ENCODE data around the gene SFT2D3. TPM values are rescaled to one million over a fixed set of nuclear protein-coding genes. Genes with fewer than 3 reads are reported as not detected.

The SFT2D3 gene, protein sequence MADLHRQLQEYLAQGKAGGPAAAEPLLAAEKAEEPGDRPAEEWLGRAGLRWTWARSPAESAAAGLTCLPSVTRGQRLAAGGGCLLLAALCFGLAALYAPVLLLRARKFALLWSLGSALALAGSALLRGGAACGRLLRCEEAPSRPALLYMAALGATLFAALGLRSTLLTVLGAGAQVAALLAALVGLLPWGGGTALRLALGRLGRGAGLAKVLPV
- total RNA-seq = 1 to 10 TPM; 5.1 to 8.8 (median 8.1) TPM
- long read RNA-seq, donor 1, transcript SFT2D3-201 (1 exons, 3,735 nt) = major isoform, 32 of 32 reads
- long read RNA-seq, donor 1, partial matches to known transcripts = 0 of 32 reads
- long read RNA-seq, donor 1, other reads (novel, unspliced or antisense) = 0 of 32 reads
- long read RNA-seq, donor 2 = 0 reads

DNA sequence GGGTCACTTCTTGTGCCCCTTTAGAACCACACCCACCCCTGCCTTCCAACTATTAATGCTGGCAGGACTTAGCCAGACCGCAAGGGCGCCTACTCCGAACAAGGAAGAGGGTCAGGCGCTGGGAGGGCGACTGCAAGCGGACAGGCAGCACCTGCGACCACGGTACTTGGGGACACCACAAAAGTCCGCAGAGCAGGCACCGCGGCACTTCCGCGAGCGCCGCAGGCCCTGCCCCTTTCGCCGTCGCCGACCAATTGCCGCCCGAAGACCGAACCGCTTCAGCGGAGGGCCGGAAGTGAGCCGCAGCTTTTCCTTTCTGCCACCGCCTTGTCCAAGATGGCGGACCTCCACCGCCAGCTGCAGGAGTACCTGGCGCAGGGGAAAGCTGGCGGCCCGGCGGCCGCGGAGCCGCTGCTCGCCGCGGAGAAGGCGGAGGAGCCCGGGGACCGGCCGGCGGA is at the start of gene SFT2D3:
SFT2D3 (plus strand) TSS at position 305 of the 458 bp plus-strand sequence; CDS start at position 337, 32 bp downstream.
- Histone ChIP-seq H3K4me3 (peak within 1 kb of the TSS; percentile 72), H3K9me3 (no peaks in the 10 kb centered on the region), H3K36me3 (ENCODE audit: low read depth) (no peaks in the 10 kb centered on the region), H3K4me1 (ENCODE audit: low read depth) (peaks cover 32% of the 10 kb centered on the region)
- DNase-seq (peak; percentile 91 to 97 (median 95)), ATAC-seq (peak; percentile 87)
- intact Hi-C loops (cut with DNase I, micrococcal nuclease) = no loop called here
- TF ChIP-seq, protein P1, sequence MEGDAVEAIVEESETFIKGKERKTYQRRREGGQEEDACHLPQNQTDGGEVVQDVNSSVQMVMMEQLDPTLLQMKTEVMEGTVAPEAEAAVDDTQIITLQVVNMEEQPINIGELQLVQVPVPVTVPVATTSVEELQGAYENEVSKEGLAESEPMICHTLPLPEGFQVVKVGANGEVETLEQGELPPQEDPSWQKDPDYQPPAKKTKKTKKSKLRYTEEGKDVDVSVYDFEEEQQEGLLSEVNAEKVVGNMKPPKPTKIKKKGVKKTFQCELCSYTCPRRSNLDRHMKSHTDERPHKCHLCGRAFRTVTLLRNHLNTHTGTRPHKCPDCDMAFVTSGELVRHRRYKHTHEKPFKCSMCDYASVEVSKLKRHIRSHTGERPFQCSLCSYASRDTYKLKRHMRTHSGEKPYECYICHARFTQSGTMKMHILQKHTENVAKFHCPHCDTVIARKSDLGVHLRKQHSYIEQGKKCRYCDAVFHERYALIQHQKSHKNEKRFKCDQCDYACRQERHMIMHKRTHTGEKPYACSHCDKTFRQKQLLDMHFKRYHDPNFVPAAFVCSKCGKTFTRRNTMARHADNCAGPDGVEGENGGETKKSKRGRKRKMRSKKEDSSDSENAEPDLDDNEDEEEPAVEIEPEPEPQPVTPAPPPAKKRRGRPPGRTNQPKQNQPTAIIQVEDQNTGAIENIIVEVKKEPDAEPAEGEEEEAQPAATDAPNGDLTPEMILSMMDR (IDR thresholded peaks at IDR 0.05) = no peak

DNA sequence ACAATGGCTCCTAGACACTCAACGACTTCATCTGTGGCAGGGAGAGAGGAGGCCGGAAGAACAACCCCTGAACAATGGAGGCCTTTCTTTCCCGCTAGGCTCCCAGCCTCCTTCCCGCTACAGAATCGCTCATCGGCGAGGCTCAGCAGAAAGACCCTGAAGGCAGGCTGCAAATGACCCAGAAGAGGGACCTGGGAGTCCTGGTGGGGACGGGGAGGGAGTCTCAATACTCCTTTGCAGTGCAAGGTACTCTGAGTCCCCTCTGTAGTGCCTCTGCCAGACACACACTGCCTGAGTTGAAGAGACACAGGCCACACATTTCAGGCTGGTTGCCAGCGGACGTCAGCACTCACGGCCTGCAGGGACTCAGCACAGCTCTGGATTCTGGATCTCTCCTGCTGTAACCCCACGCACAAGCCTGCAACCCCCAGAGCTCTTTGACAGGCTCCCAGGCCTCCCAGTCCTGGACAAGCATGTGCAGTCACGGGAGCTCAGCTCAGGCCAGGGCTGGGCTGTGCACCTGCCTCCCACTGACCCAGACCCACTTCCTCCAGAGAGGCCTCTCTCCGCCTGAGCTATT is 49.2 kb upstream of the SFT2D3 start:
- intact Hi-C loops (cut with DNase I, micrococcal nuclease) = no loop called here
- H3K4me1 ChIP-seq (ENCODE audit: low read depth) = peaks cover 6% of the 10 kb centered on the region
- H3K36me3 ChIP-seq (ENCODE audit: low read depth) = no peaks in the 10 kb centered on the region
- H3K4me3 ChIP-seq = no peak overlapping the region
- ATAC-seq (no peak), DNase-seq (peak in 2 of 3 donors; percentile 46 to 50)
- no peaks in the 10 kb centered on the region for H3K9me3 ChIP-seq
- TF ChIP-seq, protein P1 (IDR thresholded peaks at IDR 0.05) = no peak

DNA sequence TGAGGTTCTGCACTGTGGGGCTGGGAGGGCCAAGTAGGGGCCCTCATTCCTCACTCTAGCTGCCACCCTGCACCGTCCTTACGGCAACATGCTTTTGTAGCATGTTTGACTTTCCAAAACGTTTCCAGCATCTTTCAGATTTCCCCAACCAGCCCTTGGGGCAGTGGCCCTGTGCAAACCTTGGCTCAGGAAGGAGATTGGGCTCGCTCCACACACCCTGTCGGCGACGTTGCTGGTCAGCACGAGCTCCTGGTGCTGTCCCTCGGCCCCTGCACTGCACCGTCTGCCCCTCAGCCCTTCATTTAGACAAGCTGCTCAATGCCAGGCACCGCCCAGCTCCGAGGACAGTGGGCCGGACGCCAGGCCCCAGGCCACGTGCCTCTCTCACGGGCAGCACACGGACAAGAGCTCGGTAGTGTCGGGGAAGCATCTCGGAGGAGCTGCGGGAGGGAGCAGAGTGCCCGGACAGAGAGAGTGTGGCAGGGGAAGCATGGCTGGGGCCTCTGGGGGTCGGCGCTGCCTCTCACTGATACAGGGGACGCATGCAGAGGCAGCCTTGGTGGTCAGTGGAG is 48.4 kb upstream of the SFT2D3 start:
- ATAC-seq (no peak), DNase-seq (peak in 1 of 3 donors; percentile 35)
- TF ChIP-seq, protein P1 (IDR thresholded peaks at IDR 0.05) = no peak
- Histone ChIP-seq H3K4me3 (no peak overlapping the region), H3K36me3 (ENCODE audit: low read depth) (no peaks in the 10 kb centered on the region), H3K9me3 (no peaks in the 10 kb centered on the region), H3K4me1 (ENCODE audit: low read depth) (peaks cover 6% of the 10 kb centered on the region)
- intact Hi-C loops (cut with DNase I, micrococcal nuclease) = no loop called here

DNA sequence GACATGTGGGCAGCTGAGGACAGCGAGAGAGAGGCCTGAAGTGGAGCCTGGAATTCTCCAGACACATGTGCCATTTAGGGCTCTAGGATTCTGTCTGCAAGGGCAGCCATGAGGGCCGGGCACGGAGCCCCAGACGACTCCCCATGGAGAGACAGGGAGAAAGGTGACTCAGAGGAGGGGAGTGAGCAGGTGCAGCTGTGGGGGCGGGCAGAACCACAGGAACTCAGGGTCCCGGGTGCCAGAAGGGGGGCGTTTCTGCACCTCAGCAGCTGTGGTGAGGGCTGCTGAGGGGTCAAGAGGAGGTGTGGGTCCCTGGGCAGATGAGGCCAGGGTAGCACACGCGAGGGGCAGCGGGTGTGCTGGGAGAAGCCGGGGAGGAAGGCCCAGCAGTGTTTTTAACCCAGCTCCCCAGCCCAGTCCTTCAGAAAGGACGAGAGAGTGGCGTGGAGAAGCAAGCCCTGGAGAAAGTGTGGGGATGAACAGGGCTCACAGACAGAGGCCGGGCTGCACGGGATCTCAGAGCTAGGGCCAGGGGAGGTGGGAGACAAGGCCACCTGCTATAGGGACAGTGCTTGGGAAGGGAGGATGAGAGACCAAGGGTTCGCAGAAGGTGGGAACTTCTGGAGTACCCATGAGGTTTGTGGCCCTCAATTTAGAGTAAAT is 47.7 kb upstream of the SFT2D3 start:
- ATAC-seq = no peak
- no peak overlapping the region for H3K4me3 ChIP-seq
- TF ChIP-seq, protein P1 (IDR thresholded peaks at IDR 0.05) = no peak
- H3K9me3 ChIP-seq = no peaks in the 10 kb centered on the region
- H3K4me1 ChIP-seq (ENCODE audit: low read depth) = peaks cover 6% of the 10 kb centered on the region
- H3K36me3 ChIP-seq (ENCODE audit: low read depth) = no peaks in the 10 kb centered on the region
- intact Hi-C loops (cut with DNase I, micrococcal nuclease) = no loop called here
- DNase-seq = no peak

DNA sequence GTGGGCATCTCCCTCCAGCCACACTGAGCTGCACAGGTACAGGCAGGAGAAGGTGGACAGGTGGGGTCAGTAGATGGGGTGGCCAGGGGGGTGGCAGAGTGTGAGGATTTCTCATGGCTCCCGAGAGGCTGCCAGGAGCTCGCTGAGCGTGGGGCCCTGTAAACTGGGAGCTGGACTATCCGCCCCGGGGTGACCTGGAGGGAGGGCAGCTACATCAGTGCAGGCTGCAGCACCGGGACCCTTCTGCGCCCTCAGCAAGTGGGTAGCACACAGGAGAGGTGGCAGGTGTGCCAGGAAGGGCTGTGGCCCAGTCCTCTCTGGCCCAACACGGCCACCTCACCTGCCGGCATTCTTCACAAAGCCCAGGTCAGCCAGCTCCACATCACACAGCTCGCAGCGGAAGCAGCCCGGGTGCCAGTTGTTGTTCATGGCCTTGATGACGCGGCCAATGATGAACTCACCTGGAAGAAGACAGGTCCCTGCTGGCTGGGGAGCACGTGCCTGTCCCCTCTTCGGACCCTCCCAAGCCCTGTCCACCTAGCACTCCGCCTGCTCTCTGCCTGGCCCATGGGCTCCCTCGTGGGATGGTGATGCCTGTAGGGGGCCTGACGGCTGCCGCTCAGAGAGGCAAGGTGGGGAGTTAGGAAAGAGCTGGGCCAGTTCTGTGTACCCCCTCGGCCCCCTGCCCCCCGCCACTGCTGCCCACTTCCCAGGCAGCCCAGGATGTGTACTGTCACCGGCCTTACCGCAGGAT is 47.0 kb upstream of the SFT2D3 start:
- intact Hi-C loops (cut with DNase I, micrococcal nuclease) = no loop called here
- H3K4me3 ChIP-seq = no peak overlapping the region
- TF ChIP-seq, protein P1 (IDR thresholded peaks at IDR 0.05) = no peak
- DNase-seq = peak in 1 of 3 donors; percentile 39
- H3K4me1 ChIP-seq (ENCODE audit: low read depth) = peaks cover 4% of the 10 kb centered on the region
- no peak for ATAC-seq
- H3K9me3 ChIP-seq = no peaks in the 10 kb centered on the region
- H3K36me3 ChIP-seq (ENCODE audit: low read depth) = no peaks in the 10 kb centered on the region
